ENCODE results near the gene TRAPPC5. TPM values are rescaled to one million over a fixed set of nuclear protein-coding genes. Genes with fewer than 3 reads are reported as not detected.

TRAPPC5 gene
- total RNA-seq, 2 donors from 2014 or later = 105 to 150 TPM

DNA sequence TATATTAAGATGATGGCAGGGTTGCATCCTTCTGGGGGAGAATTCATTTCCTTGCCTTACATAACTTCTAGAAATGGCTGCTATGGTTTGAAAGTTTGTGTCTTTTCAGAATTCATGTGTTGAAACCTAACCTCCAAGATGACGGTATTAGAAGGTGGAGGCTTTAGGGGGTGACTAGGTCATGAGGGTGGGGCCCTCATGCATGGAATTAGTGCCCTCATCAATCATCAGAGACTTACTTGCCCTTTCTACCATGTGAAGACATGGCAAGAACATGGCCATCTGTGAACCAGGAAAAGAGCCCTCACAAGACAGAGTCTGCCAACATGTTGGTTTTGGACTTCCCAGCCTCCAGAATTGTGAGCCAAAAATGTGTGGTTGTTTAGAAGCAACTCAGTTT, 36.1 kb downstream of the TRAPPC5 start:
- H3K4me3 ChIP-seq = no peak overlapping the region
- H3K27me3 ChIP-seq (replicated peaks; ENCODE audit: insufficient read depth) = no peaks in the 10 kb centered on the region
- DNase-seq (ENCODE audit: low spot score) = no peak
- H3K36me3 ChIP-seq = no peaks in the 10 kb centered on the region
- TF ChIP-seq POLR2A (IDR thresholded peaks at IDR 0.05) (no peak), POLR2AphosphoS5 (IDR thresholded peaks at IDR 0.05) (no peak)
- TF ChIP-seq, protein P1, sequence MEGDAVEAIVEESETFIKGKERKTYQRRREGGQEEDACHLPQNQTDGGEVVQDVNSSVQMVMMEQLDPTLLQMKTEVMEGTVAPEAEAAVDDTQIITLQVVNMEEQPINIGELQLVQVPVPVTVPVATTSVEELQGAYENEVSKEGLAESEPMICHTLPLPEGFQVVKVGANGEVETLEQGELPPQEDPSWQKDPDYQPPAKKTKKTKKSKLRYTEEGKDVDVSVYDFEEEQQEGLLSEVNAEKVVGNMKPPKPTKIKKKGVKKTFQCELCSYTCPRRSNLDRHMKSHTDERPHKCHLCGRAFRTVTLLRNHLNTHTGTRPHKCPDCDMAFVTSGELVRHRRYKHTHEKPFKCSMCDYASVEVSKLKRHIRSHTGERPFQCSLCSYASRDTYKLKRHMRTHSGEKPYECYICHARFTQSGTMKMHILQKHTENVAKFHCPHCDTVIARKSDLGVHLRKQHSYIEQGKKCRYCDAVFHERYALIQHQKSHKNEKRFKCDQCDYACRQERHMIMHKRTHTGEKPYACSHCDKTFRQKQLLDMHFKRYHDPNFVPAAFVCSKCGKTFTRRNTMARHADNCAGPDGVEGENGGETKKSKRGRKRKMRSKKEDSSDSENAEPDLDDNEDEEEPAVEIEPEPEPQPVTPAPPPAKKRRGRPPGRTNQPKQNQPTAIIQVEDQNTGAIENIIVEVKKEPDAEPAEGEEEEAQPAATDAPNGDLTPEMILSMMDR (IDR thresholded peaks at IDR 0.05) = no peak
- H3K4me1 ChIP-seq (replicated peaks) = no peaks in the 10 kb centered on the region
- H3K9me3 ChIP-seq = no peaks in the 10 kb centered on the region
- WGBS = 92% methylated on average over 1 of the region's 1 CpG
- no peak overlapping the region for H3K27ac ChIP-seq
- intact Hi-C loops (cut with DNase I) = no loop called here

DNA sequence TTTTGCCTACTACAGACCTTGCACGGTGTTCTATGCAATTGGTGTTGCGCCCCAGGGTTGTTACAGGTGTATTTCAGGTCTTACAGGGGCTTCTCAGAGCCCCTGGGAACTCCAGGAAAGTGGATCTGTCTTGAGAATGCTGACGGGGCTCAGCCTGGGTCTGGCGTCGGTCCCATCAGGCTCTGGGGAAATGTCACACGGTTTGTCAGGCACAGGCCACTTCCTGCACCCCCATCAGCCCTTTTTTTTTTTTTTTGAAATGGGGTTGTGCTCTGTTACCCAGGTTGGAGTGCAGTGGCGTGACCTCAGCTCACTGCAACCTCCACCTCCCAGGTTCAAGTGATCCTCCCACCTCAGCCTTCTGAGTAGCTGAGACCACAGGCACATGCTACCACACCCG, 38.0 kb downstream of the TRAPPC5 start:
- WGBS = 57% methylated on average over 8 of the region's 8 CpGs
- Histone ChIP-seq H3K27ac (no peak overlapping the region), H3K4me1 (replicated peaks) (no peaks in the 10 kb centered on the region), H3K27me3 (replicated peaks; ENCODE audit: insufficient read depth) (no peaks in the 10 kb centered on the region), H3K36me3 (no peaks in the 10 kb centered on the region), H3K4me3 (no peak overlapping the region), H3K9me3 (no peaks in the 10 kb centered on the region)
- no peak for DNase-seq (ENCODE audit: low spot score)
- intact Hi-C loops (cut with DNase I) = no loop called here
- TF ChIP-seq POLR2AphosphoS5 (IDR thresholded peaks at IDR 0.05) (no peak), POLR2A (IDR thresholded peaks at IDR 0.05) (no peak)
- TF ChIP-seq, protein P1 (IDR thresholded peaks at IDR 0.05) = no peak

DNA sequence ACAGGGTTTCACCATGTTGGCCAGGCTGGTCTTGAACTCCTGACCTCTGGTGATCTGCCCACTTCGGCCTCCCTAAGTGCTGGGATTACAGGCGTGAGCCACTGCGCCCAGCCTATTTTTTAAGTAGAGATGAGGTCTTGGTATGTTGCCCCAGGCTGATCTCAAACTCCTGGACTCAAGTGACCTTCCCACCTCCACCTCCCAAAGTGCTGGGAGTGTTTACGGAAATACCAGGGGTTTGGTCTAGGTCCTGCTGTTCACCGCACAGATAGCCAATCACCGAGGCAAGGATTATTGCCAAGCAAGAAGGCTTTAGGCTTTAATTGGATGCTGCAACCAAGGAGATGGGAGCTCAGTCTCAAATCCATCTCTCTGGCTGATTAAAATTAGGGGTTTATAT, 39.7 kb downstream of the TRAPPC5 start:
- Histone ChIP-seq H3K4me3 (no peak overlapping the region), H3K9me3 (no peaks in the 10 kb centered on the region), H3K27ac (no peak overlapping the region), H3K27me3 (replicated peaks; ENCODE audit: insufficient read depth) (no peaks in the 10 kb centered on the region), H3K36me3 (no peaks in the 10 kb centered on the region), H3K4me1 (replicated peaks) (no peaks in the 10 kb centered on the region)
- intact Hi-C loops (cut with DNase I) = no loop called here
- WGBS = 61% methylated on average over 6 of the region's 6 CpGs
- TF ChIP-seq, protein P1 (IDR thresholded peaks at IDR 0.05) = no peak
- TF ChIP-seq POLR2A (IDR thresholded peaks at IDR 0.05) = no peak
- no peak for TF ChIP-seq POLR2AphosphoS5 (IDR thresholded peaks at IDR 0.05)
- no peak for DNase-seq (ENCODE audit: low spot score)

DNA sequence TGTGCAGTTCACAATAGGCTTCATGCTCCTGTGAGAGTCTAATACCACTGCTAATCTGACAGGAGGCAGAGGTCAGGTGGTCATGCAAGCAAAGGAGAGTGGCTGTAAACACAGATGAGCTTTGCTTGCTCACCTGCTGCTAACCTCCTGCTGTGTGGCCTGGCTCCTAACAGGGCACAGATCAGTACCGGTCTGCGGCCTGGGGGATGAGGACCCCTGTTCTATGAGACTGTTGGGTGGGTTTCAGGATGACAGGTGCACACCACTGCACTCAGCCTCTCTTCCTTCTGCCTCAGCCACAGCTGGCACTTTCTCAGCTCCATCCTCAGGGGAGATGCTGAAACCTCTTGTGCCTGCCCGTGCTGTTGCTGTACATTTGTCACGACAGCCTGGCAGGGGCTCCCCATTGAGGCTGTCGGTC, 41.6 kb downstream of the TRAPPC5 start:
- Histone ChIP-seq H3K9me3 (no peaks in the 10 kb centered on the region), H3K4me1 (replicated peaks) (no peaks in the 10 kb centered on the region), H3K4me3 (no peak overlapping the region), H3K27ac (no peak overlapping the region), H3K36me3 (no peaks in the 10 kb centered on the region), H3K27me3 (replicated peaks; ENCODE audit: insufficient read depth) (no peaks in the 10 kb centered on the region)
- intact Hi-C loops (cut with DNase I) = no loop called here
- DNase-seq (ENCODE audit: low spot score) = no peak
- TF ChIP-seq POLR2A (IDR thresholded peaks at IDR 0.05) (no peak), POLR2AphosphoS5 (IDR thresholded peaks at IDR 0.05) (no peak)
- TF ChIP-seq, protein P1 (IDR thresholded peaks at IDR 0.05) = no peak
- 52% methylated on average over 5 of the region's 5 CpGs for WGBS

GRCh38 chr19:7725791-7726190, 45.2 kb downstream of the TRAPPC5 start:
- H3K36me3 ChIP-seq = no peaks in the 10 kb centered on the region
- no peaks in the 10 kb centered on the region for H3K4me1 ChIP-seq (replicated peaks)
- no peak overlapping the region for H3K27ac ChIP-seq
- intact Hi-C loops (cut with DNase I) = no loop called here
- H3K27me3 ChIP-seq (replicated peaks; ENCODE audit: insufficient read depth) = peaks cover 18% of the 10 kb centered on the region
- DNase-seq (ENCODE audit: low spot score) = no peak
- TF ChIP-seq POLR2AphosphoS5 (IDR thresholded peaks at IDR 0.05) (no peak), POLR2A (IDR thresholded peaks at IDR 0.05) (no peak)
- TF ChIP-seq, protein P1 (IDR thresholded peaks at IDR 0.05) = no peak
- H3K4me3 ChIP-seq = no peak overlapping the region
- WGBS = 66% methylated on average over 2 of the region's 2 CpGs
- H3K9me3 ChIP-seq = no peaks in the 10 kb centered on the region
